ENCODE data around the gene SH3GL3.

DNA sequence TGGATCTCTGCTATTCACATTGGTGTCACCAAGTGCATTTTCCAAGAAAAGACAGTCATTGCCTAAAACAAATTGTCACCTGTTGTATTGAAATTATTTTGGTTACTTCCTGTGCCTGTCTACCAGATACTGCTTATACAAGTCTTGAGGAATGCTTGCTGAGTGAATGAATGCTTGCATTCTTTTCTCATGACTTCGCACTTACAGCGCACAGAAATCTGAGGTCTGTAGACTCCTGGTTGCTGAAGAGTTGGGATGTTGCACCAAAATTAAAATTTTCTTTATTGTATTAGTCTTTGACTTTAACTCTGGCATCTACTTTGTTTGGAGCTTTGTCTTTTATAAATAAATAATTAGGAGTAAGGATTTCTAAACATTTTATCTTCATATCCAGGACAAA is 28.4 kb downstream of the SH3GL3 start:
- TF ChIP-seq, protein P1, sequence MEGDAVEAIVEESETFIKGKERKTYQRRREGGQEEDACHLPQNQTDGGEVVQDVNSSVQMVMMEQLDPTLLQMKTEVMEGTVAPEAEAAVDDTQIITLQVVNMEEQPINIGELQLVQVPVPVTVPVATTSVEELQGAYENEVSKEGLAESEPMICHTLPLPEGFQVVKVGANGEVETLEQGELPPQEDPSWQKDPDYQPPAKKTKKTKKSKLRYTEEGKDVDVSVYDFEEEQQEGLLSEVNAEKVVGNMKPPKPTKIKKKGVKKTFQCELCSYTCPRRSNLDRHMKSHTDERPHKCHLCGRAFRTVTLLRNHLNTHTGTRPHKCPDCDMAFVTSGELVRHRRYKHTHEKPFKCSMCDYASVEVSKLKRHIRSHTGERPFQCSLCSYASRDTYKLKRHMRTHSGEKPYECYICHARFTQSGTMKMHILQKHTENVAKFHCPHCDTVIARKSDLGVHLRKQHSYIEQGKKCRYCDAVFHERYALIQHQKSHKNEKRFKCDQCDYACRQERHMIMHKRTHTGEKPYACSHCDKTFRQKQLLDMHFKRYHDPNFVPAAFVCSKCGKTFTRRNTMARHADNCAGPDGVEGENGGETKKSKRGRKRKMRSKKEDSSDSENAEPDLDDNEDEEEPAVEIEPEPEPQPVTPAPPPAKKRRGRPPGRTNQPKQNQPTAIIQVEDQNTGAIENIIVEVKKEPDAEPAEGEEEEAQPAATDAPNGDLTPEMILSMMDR (tag by site-specific recombination; IDR thresholded peaks at IDR 0.05), result no peak
- no peak for TF ChIP-seq YY2 (tag by site-specific recombination; IDR thresholded peaks at IDR 0.05)
- TF ChIP-seq, protein P2, sequence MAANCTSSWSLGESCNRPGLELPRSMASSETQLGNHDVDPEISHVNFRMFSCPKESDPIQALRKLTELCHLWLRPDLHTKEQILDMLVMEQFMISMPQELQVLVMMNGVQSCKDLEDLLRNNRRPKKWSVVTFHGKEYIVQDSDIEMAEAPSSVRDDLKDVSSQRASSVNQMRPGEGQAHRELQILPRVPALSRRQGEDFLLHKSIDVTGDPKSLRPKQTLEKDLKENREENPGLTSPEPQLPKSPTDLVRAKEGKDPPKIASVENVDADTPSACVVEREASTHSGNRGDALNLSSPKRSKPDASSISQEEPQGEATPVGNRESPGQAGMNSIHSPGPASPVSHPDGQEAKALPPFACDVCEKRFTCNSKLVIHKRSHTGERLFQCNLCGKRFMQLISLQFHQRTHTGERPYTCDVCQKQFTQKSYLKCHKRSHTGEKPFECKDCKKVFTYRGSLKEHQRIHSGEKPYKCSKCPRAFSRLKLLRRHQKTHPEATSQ (tag by site-specific recombination; IDR thresholded peaks at IDR 0.05), result no peak
- TF ChIP-seq, protein P3, sequence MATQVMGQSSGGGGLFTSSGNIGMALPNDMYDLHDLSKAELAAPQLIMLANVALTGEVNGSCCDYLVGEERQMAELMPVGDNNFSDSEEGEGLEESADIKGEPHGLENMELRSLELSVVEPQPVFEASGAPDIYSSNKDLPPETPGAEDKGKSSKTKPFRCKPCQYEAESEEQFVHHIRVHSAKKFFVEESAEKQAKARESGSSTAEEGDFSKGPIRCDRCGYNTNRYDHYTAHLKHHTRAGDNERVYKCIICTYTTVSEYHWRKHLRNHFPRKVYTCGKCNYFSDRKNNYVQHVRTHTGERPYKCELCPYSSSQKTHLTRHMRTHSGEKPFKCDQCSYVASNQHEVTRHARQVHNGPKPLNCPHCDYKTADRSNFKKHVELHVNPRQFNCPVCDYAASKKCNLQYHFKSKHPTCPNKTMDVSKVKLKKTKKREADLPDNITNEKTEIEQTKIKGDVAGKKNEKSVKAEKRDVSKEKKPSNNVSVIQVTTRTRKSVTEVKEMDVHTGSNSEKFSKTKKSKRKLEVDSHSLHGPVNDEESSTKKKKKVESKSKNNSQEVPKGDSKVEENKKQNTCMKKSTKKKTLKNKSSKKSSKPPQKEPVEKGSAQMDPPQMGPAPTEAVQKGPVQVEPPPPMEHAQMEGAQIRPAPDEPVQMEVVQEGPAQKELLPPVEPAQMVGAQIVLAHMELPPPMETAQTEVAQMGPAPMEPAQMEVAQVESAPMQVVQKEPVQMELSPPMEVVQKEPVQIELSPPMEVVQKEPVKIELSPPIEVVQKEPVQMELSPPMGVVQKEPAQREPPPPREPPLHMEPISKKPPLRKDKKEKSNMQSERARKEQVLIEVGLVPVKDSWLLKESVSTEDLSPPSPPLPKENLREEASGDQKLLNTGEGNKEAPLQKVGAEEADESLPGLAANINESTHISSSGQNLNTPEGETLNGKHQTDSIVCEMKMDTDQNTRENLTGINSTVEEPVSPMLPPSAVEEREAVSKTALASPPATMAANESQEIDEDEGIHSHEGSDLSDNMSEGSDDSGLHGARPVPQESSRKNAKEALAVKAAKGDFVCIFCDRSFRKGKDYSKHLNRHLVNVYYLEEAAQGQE (tag by site-specific recombination; IDR thresholded peaks at IDR 0.05), result no peak
- TF ChIP-seq ZNF239 (tag by site-specific recombination; IDR thresholded peaks at IDR 0.05), result no peak
